Fibroblast of villous mesenchyme (primary cell): Measurements from ENCODE around the gene CCZ1B. TPM values are rescaled to one million over a fixed set of nuclear protein-coding genes. Genes with fewer than 3 reads are reported as not detected.
A peak's percentile ranks its signal among the peaks of the same experiment; 100 is the strongest.
"Not testable (repeated sequence)": the region's sequence is repeated elsewhere in the genome, so short reads cannot be mapped to it uniquely, and the experiment has no call there.

Source experiments
- DNase-seq: peaks from one replicate; pipeline ENCODE4 v3.0.0-alpha.2; 2010; ENCODE audit warnings: low read depth
- H3K4me3 ChIP-seq: 2 replicates; pipeline ENCODE4 v1.5.1; 2011; ENCODE audit warnings: low read depth, mild to moderate bottlenecking, low read length
- total RNA-seq: library from RNA; depleted of rRNA; stranded (reverse); fragments of >200 nt; gene quantifications from 2 replicates; pipeline ENCODE4 v1.2.3, GENCODE V29; 2012

The CCZ1B gene
- total RNA-seq, 1 donor: 48.8 TPM

GRCh38 chr7:6798047-6798446 lies 28.0 kb downstream of the CCZ1B start:
- H3K4me3 ChIP-seq, DNase-seq: not testable (repeated sequence)

- not testable (repeated sequence) for DNase-seq, H3K4me3 ChIP-seq
Observed at GRCh38 chr7:6797218-6797617, 28.9 kb downstream of the CCZ1B start.

GRCh38 chr7:6794276-6794675 lies 31.8 kb downstream of the CCZ1B start:
- not testable (repeated sequence) for H3K4me3 ChIP-seq, DNase-seq

- H3K4me3 ChIP-seq: not testable (repeated sequence)
- peak; percentile 81 for DNase-seq
Observed at GRCh38 chr7:6792113-6792872, 33.8 kb downstream of the CCZ1B start.

GRCh38 chr7:6789353-6789752 lies 36.7 kb downstream of the CCZ1B start:
- not testable (repeated sequence) for DNase-seq, H3K4me3 ChIP-seq

- DNase-seq, H3K4me3 ChIP-seq: not testable (repeated sequence)
Observed at GRCh38 chr7:6781581-6781980, 44.5 kb downstream of the CCZ1B start.

GRCh38 chr7:6761186-6761585 lies 64.9 kb downstream of the CCZ1B start:
- H3K4me3 ChIP-seq, DNase-seq: not testable (repeated sequence)

GRCh38 chr7:6753964-6754363 lies 72.1 kb downstream of the CCZ1B start, which contains the start of gene RSPH10B2:
Gene RSPH10B2, plus strand, starts transcription at chr7:6754103. Its CDS starts 3,575 bp downstream, at chr7:6757678.
- not testable (repeated sequence) for DNase-seq, H3K4me3 ChIP-seq

- not testable (repeated sequence) for DNase-seq, H3K4me3 ChIP-seq
Observed at GRCh38 chr7:6750173-6750572, 75.9 kb downstream of the CCZ1B start.

- DNase-seq, H3K4me3 ChIP-seq: not testable (repeated sequence)
Observed at GRCh38 chr7:6749335-6749734, 76.7 kb downstream of the CCZ1B start.

Other genes starting within 250 kb of the CCZ1B start
- 60.5 and 62.5 TPM in 2 replicates for gene ZDHHC4, start 248.8 kb downstream of the CCZ1B start, total RNA-seq
- gene INTS15, start 236.3 kb downstream of the CCZ1B start, total RNA-seq: 16.4 and 17.7 TPM in 2 replicates
- under 0.01 and 0.32 TPM in 2 replicates for gene ZNF853, start 210.7 kb downstream of the CCZ1B start, total RNA-seq
- 12.1 and 13.2 TPM in 2 replicates for gene ZNF316, start 189.0 kb downstream of the CCZ1B start, total RNA-seq
- gene ZNF12, start 119.3 kb downstream of the CCZ1B start, total RNA-seq: 18.4 and 25.5 TPM in 2 replicates
- gene RSPH10B2, start 72.2 kb downstream of the CCZ1B start, total RNA-seq: 0.32 and 0.43 TPM in 2 replicates